Cardiac muscle cell (in vitro differentiated cells and primary cell): ENCODE results near the gene TSKU. TPM values are rescaled to one million over a fixed set of nuclear protein-coding genes. Genes with fewer than 3 reads are reported as not detected.
"Not testable (repeated sequence)": the region's sequence is repeated elsewhere in the genome, so short reads cannot be mapped to it uniquely, and the experiment has no call there.

Source experiments
- DNase-seq, 2 donors: peaks; one replicate each; pipeline versions ENCODE4 v3.0.0 to v3.0.0-alpha.2; 2010 to 2017; ENCODE audit warnings: low read depth in 1 of 2, low spot score in 1 of 2
- H3K27ac ChIP-seq: fragments of 200-600 bp; sonication (generic); 2 replicates; pipeline ENCODE4 v1.5.1; 2016
- H3K27me3 ChIP-seq: fragments of 200-600 bp; sonication (generic); 2 replicates; pipeline ENCODE4 v1.6.0; 2016; ENCODE audit warnings: control low read depth
- H3K36me3 ChIP-seq: fragments of 200-600 bp; sonication (generic); 2 replicates; pipeline ENCODE4 v1.5.1; 2016; ENCODE audit warnings: control low read depth
- H3K4me1 ChIP-seq: fragments of 200-600 bp; sonication (generic); 2 replicates; pipeline ENCODE4 v1.8.1; 2017; ENCODE audit warnings: low read depth, mild to moderate bottlenecking, mixed run types
- H3K4me3 ChIP-seq: fragments of 200-600 bp; sonication (generic); 2 replicates; pipeline ENCODE4 v1.5.1; 2016; ENCODE audit warnings: mild to moderate bottlenecking
- H3K9me3 ChIP-seq: fragments of 200-600 bp; sonication (generic); 2 replicates; pipeline ENCODE4 v1.5.1; 2017; ENCODE audit warnings: low read depth, mild to moderate bottlenecking, control low read depth
- CTCF ChIP-seq: IDR thresholded peaks from 2 replicates; pipeline ENCODE4 v1.5.1; 2012; ENCODE audit warnings: low read depth, mild to moderate bottlenecking, low read length
- polyA plus RNA-seq: library from polyadenylated mRNA; unstranded; fragments of >200 nt; fragmentation: Nextera tagmentation; extraction: Ambion mirVana; gene quantifications from 2 replicates; pipeline ENCODE4 v1.2.1, GENCODE V29; 2016
- total RNA-seq: library from RNA; depleted of rRNA; stranded (reverse); fragments of >200 nt; gene quantifications from 2 replicates; pipeline ENCODE4 v1.2.3, GENCODE V29; 2016

Gene TSKU, protein sequence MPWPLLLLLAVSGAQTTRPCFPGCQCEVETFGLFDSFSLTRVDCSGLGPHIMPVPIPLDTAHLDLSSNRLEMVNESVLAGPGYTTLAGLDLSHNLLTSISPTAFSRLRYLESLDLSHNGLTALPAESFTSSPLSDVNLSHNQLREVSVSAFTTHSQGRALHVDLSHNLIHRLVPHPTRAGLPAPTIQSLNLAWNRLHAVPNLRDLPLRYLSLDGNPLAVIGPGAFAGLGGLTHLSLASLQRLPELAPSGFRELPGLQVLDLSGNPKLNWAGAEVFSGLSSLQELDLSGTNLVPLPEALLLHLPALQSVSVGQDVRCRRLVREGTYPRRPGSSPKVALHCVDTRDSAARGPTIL
- total RNA-seq (33.4 and 44.7 TPM in 2 replicates), polyA plus RNA-seq (33.6 and 35.9 TPM in 2 replicates)

DNA sequence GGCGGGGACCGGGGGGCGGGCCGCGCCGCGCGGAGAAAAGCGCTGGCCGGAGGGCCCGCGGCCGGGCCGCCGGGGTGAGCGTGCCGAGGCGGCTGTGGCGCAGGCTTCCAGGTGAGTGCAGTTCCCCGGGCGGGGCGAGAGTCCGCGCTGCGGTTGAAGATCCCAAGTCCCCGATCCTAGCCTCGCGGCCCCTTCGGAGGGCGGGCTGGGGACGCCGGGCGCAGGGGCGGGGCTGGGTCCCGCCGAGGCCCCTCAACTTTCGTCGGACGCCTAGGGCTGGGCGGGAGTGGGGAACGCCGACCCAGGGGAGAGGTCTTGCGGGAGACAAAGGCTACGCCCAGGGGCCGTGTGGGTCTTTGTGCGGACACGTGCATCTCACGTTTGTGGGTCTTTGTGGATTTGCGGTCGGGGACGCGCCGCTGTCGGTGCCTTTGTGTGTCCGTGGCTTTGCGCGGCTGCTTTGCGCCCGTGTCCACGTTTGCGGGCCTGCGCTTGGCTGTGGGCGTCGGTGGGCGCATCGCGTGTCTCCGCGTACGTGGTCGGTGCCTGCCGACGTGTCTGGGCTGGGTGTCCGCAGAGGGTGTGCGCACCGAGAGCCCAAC, at the start of gene TSKU:
Gene TSKU, plus strand, starts transcription at position 63 of the 602 bp plus-strand sequence. CDS start 12,261 bp downstream, outside the sequence.
- Histone ChIP-seq H3K27me3 (no peaks in the 10 kb centered on the region), H3K4me1 (peaks cover 14% of the 10 kb centered on the region), H3K36me3 (no peaks in the 10 kb centered on the region), H3K27ac (peak within 1 kb of the TSS; percentile 80), H3K9me3 (no peaks in the 10 kb centered on the region), H3K4me3 (peak within 1 kb of the TSS; percentile 49)
- DNase-seq = no peak
- TF ChIP-seq CTCF = no peak

DNA sequence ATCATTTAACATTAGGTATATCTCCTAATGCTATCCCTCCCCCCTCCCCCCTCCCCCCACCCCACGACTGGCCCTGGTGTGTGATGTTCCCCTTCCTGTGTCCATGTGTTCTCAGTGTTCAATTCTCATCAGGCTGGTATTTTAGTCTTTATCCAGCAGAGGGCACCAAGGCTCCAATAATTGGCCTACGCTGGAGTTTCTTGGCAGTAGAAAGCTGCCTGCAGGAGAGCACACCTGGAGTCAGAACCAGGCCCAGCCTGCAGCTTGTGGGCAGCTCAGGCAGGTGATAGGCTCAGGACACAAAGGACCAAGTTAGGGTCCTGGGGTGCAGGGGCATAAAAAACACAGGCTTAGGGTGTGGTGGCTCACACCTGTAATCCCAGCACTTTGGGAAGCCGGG, 49.2 kb upstream of the TSKU start:
- peaks cover 28% of the 10 kb centered on the region for H3K4me1 ChIP-seq
- H3K9me3 ChIP-seq, H3K27ac ChIP-seq, H3K4me3 ChIP-seq, H3K27me3 ChIP-seq, H3K36me3 ChIP-seq: not testable (repeated sequence)
- DNase-seq = peak; percentile 74 to 79
- peak; percentile 51 for TF ChIP-seq CTCF

DNA sequence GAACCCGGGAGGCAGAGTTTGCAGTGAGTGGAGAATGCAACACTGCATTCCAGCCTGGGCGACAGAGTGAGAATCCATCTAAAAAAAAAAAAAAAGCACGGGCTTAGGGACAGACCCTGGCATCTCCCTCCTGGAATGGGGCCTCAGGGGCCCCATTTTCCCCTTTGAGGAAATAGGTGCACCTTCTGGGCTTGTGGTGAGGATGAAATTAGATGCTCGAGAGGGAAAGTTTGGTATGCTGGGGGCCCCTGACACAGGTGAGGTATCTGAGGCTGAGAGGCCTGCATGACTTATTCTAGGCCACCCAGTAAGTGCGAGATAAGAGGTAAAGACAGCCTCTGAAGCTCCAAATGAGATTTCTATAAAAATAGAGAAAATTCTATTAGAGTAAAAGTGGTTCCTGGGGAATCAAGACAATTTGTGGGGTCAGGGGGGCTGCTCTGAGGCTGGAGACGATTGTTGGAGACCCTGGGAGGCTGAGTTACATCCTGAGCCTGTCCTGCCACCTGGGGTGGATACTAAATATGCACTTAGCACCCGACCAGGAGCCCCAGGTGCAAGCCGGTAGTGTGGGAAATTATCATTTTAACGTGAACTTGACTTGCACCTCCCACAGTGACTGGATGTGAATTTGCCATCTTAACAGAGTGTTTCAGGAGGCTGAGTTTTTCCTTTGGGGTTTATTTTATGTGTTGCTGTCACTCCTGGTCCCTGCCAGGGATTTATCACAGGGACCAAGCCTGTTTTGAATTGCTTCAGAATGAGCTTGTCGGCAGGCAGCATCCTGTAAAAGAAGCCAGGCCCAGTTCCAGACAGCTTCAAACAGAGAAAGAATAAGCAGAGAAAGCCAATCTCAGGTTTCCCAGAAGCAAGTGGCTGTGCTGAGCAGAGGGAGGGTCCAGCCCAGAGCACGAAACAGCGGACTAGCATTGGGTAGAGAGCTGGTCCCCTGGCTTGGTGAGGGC, 48.4 kb upstream of the TSKU start:
- no peaks in the 10 kb centered on the region for H3K36me3 ChIP-seq
- peak in 1 of 2 donors; percentile 77 for DNase-seq

DNA sequence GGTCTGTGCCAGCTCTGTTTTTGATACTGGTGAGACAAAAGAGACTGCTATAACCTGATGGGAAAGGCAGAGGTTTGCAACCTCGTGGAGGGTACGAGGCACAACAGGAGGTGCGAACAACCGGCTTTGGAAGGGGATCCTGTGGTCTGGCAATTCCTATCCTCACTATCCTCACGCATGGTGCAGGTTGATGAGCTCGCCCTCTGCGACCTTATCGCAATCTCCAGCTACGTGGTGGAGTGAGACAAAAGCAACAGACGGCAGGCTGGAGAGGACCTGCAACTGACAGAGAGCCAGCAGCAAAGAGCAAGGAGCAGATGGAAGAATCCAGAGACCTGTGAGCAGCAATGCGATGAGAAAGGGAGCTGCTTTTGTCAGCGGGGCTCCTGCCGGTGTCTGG, 47.3 kb upstream of the TSKU start:
- H3K36me3 ChIP-seq = no peaks in the 10 kb centered on the region
- peaks cover 28% of the 10 kb centered on the region for H3K4me1 ChIP-seq
- DNase-seq = no peak
- no peaks in the 10 kb centered on the region for H3K9me3 ChIP-seq
- no peak for TF ChIP-seq CTCF
- no peak overlapping the region for H3K27ac ChIP-seq
- no peaks in the 10 kb centered on the region for H3K27me3 ChIP-seq
- H3K4me3 ChIP-seq = no peak overlapping the region

More for the DNA sequence above, 48.4 kb upstream of the TSKU start:
- no peak for TF ChIP-seq CTCF
- Histone ChIP-seq H3K9me3 (no peaks in the 10 kb centered on the region), H3K27me3 (no peaks in the 10 kb centered on the region), H3K4me1 (peaks cover 28% of the 10 kb centered on the region), H3K4me3 (no peak overlapping the region), H3K27ac (no peak overlapping the region)

- no peak for TF ChIP-seq CTCF
- peaks cover 28% of the 10 kb centered on the region for H3K4me1 ChIP-seq
- H3K27me3 ChIP-seq = no peaks in the 10 kb centered on the region
- H3K27ac ChIP-seq = no peak overlapping the region
- no peaks in the 10 kb centered on the region for H3K36me3 ChIP-seq
- H3K9me3 ChIP-seq = no peaks in the 10 kb centered on the region
- H3K4me3 ChIP-seq = no peak overlapping the region
- DNase-seq = peak in 1 of 2 donors; percentile 40
Measured at GRCh38 chr11:76736266-76736665, 46.9 kb upstream of the TSKU start.
